HEK293 (cell line): ENCODE data around the gene WNT5B.

Experiments used
- CTCF ChIA-PET: fragments of 350-600 bp; formaldehyde crosslinking; extraction: SDS; loops from one replicate; lab custom pipeline; 2021; ENCODE audit warnings: antibody characterized with exemption; lab: Yijun Ruan, JAX
- POLR2A ChIA-PET: fragments of 300-600 bp; formaldehyde crosslinking; extraction: SDS; loops from one replicate; lab custom pipeline; 2020; ENCODE audit warnings: antibody characterized with exemption, inconsistent platforms; lab: Yijun Ruan, JAX
- H3K27ac ChIP-seq: fragments of 200-500 bp; sonication (Bioruptor generic); 2 replicates; pipeline ENCODE4 v1.5.1; 2014; ENCODE audit warnings: low read depth, low read length, control low read depth, inconsistent platforms; ENCODE audit errors: extremely low read depth
- H3K36me3 ChIP-seq, 2 experiments: fragments of 200-500 bp in 1 of 2; sonication (Bioruptor generic) in 1 of 2; 1 replicate in 1 of 2; 2 replicates in 1 of 2; pipeline ENCODE4 v1.5.1; 2014 to 2017; ENCODE audit warnings: inconsistent platforms in 2 of 2, low read length in 2 of 2; ENCODE audit not compliant: control insufficient read depth in 2 of 2, insufficient read depth in 1 of 2
- H3K4me1 ChIP-seq: fragments of 200-500 bp; sonication (Bioruptor generic); 2 replicates; pipeline ENCODE4 v1.5.1; 2014; ENCODE audit warnings: mild to moderate bottlenecking, low read length, inconsistent platforms; ENCODE audit not compliant: control insufficient read depth, insufficient read depth
- H3K4me3 ChIP-seq: 2 replicates; pipeline ENCODE4 v1.5.1; 2011; ENCODE audit warnings: low read depth, mild to moderate bottlenecking, control low read depth, low read length, moderate library complexity
- H3K9me3 ChIP-seq: fragments of 200-500 bp; sonication (Bioruptor generic); 2 replicates; pipeline ENCODE4 v1.5.1; 2014; ENCODE audit warnings: low read depth, low read length, inconsistent platforms; ENCODE audit not compliant: control insufficient read depth, insufficient read depth
- HOXD13 ChIP-seq: sonication (generic); formaldehyde crosslinking; IDR thresholded peaks from 2 replicates; pipeline ENCODE4 v1.8.0; 2022; ENCODE audit warnings: missing genetic modification reagents, borderline replicate concordance
- PATZ1 ChIP-seq: fragments of 450-650 bp; formaldehyde crosslinking; IDR thresholded peaks from 2 replicates; pipeline ENCODE4 v1.5.1; 2016; ENCODE audit warnings: missing biosample characterization, missing genetic modification characterization
- ZBTB17 ChIP-seq: fragments of 450-650 bp; formaldehyde crosslinking; IDR thresholded peaks from 2 replicates; pipeline ENCODE4 v1.5.1; 2016; ENCODE audit warnings: missing biosample characterization, missing genetic modification characterization
- ZBTB44 ChIP-seq: fragments of 450-650 bp; IDR thresholded peaks from 2 replicates; pipeline ENCODE4 v1.5.1; 2018; ENCODE audit warnings: missing biosample characterization, mild to moderate bottlenecking, missing genetic modification characterization
- ZBTB8A ChIP-seq: fragments of 450-650 bp; formaldehyde crosslinking; IDR thresholded peaks from 2 replicates; pipeline ENCODE4 v1.5.1; 2016; ENCODE audit warnings: missing biosample characterization, missing genetic modification characterization
- ZFP69B ChIP-seq: fragments of 450-650 bp; formaldehyde crosslinking; IDR thresholded peaks from 2 replicates; pipeline ENCODE4 v1.5.1; 2016; ENCODE audit warnings: missing biosample characterization, missing genetic modification characterization
- ZNF10 ChIP-seq: fragments of 450-650 bp; formaldehyde crosslinking; IDR thresholded peaks from 2 replicates; pipeline ENCODE4 v1.5.1; 2017; ENCODE audit warnings: missing biosample characterization, missing genetic modification characterization
- ZNF140 ChIP-seq: fragments of 450-650 bp; formaldehyde crosslinking; IDR thresholded peaks from 2 replicates; pipeline ENCODE4 v1.5.1; 2016; ENCODE audit warnings: missing biosample characterization, missing genetic modification characterization
- ZNF174 ChIP-seq: fragments of 450-650 bp; formaldehyde crosslinking; IDR thresholded peaks from 2 replicates; pipeline ENCODE4 v1.5.0; 2017; ENCODE audit warnings: missing biosample characterization, mild to moderate bottlenecking, missing genetic modification characterization
- ZNF19 ChIP-seq: fragments of 450-650 bp; formaldehyde crosslinking; IDR thresholded peaks from 2 replicates; pipeline ENCODE4; 2016; ENCODE audit warnings: missing biosample characterization, missing genetic modification characterization, low read depth
- ZNF24 ChIP-seq: fragments of 450-650 bp; formaldehyde crosslinking; IDR thresholded peaks from 2 replicates; pipeline ENCODE4 v1.5.1; 2016; ENCODE audit warnings: missing biosample characterization, missing genetic modification characterization
- ZNF266 ChIP-seq: fragments of 450-650 bp; formaldehyde crosslinking; IDR thresholded peaks from 2 replicates; pipeline ENCODE4 v1.5.1; 2016; ENCODE audit warnings: missing biosample characterization, missing genetic modification characterization, low read depth
- ZNF362 ChIP-seq: fragments of 450-650 bp; formaldehyde crosslinking; IDR thresholded peaks from 2 replicates; pipeline ENCODE4 v1.5.1; 2016; ENCODE audit warnings: missing biosample characterization, missing genetic modification characterization
- ZNF423 ChIP-seq: fragments of 450-650 bp; formaldehyde crosslinking; IDR thresholded peaks from 2 replicates; pipeline ENCODE4 v1.5.1; 2016; ENCODE audit warnings: missing biosample characterization, missing genetic modification characterization
- ZNF48 ChIP-seq: fragments of 450-650 bp; formaldehyde crosslinking; IDR thresholded peaks from 2 replicates; pipeline ENCODE4 v1.5.1; 2016; ENCODE audit warnings: missing biosample characterization, missing genetic modification characterization
- ZNF596 ChIP-seq: fragments of 450-650 bp; IDR thresholded peaks from 2 replicates; pipeline ENCODE4 v1.5.0; 2018; ENCODE audit warnings: missing biosample characterization, mild to moderate bottlenecking, missing genetic modification characterization, moderate library complexity
- ZNF658 ChIP-seq: fragments of 450-650 bp; formaldehyde crosslinking; IDR thresholded peaks from 2 replicates; pipeline ENCODE4; 2016; ENCODE audit warnings: missing biosample characterization, missing genetic modification characterization
- ZNF677 ChIP-seq: fragments of 450-650 bp; IDR thresholded peaks from 2 replicates; pipeline ENCODE4 v1.5.0; 2018; ENCODE audit warnings: missing biosample characterization, mild to moderate bottlenecking, missing genetic modification characterization, moderate library complexity
- ZNF692 ChIP-seq: fragments of 450-650 bp; formaldehyde crosslinking; IDR thresholded peaks from 2 replicates; pipeline ENCODE4 v1.5.1; 2016; ENCODE audit warnings: missing biosample characterization, missing genetic modification characterization
- ZNF747 ChIP-seq: fragments of 450-650 bp; formaldehyde crosslinking; IDR thresholded peaks from 2 replicates; pipeline ENCODE4 v1.5.1; 2016; ENCODE audit warnings: missing biosample characterization, missing genetic modification characterization
- TF ChIP-seq, protein P1 (sequence below): fragments of 450-650 bp; formaldehyde crosslinking; conservative IDR thresholded peaks from 2 replicates; pipeline ENCODE4 v1.5.1; 2016; ENCODE audit warnings: low read depth, missing biosample characterization, missing genetic modification characterization

The WNT5B gene

DNA sequence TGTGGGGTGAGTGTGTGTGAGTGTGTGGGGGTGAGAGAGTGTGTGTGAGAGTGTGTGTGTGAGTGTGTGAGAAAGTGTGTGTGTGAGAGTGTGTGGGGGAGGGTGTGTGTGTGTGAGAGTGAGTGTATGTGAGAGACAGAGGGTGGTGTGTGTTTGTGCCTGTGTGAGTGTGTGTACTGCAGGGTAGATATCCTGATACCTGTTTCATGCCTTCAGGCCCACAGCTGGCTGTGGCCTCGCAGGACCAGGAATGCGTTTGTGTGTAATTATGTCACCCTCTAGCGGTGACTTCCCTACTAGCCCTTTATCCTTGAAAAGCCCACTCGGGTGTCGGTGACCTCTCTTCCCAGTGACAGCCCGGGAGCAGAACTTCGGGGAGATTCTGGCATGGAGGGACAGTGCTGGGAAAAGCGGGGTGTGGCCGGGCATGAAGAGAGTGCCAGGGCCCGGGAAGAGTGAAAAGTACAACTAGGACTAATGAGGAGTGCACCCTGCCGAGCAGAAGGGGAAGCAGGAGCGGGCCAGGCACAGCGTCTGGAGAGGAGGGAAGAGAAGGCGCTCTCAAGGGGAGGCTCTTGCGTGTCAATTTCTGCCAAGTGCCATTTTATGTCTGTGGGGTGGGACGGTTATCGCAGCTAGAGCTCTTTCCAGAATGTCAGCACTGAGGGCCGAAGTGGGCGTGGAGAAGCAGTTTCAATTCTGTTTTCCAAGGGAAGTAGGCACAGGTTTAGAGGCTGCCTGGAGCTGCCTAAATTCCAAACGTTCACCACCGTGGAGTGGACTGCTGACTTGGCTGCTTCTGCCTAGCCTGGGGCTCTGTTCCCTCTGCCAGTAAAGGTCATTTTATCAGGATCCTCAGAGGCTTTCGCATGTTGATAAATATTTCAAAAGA is 23.7 kb upstream of the WNT5B start (continued):
- TF ChIP-seq ZNF596 (tag by site-specific recombination) (no peak), ZBTB8A (peak; percentile 78)

DNA sequence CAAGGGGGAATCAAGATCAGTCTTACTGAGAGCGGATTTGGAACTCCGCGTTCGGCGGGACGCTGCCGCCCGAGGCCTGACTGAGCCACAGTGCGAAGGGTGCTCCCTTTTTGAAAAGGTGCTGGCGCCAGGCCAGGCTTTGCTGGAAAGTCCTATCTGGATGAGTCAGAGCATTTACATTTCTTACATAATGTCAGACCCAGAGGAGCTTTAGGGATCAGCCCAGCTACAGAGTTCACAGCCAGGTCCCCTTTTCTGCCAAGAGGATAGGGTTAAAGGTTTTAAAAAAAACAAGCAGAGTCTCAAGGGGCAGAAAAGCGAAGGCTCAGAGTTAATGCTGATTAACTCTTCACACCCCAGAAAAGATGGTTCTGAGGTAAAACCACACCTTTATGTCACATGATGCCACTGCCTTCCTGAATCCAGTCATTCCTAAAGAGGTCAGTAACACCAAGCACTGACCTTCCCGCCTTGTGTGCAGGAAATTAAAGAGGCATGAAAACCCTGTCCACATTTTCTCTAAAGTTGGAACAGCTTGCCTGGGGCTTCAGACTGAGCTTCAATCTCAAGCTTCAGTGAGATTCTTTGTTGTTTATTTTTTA is 22.9 kb upstream of the WNT5B start:
- H3K4me3 ChIP-seq, result peak overlapping the region; percentile 47
- H3K4me1 ChIP-seq, result peaks cover 6% of the 10 kb centered on the region; the same call in 1 of the 2 replicates
- ChIA-PET POLR2A (interaction anchor here (0.6 to 2.5 kb wide), 6 partner anchors 10 to 889 kb away, joined by 3 to 22 read pairs (median 4); no protein-coding TSS in a partner anchor), CTCF (interaction anchor here (0.6 to 2.5 kb wide), 11 partner anchors 9 to 488 kb away, joined by 3 to 12 read pairs (median 4); no protein-coding TSS in a partner anchor)
- peak overlapping the region; percentile 78 for H3K27ac ChIP-seq
- H3K9me3 ChIP-seq, result no peaks in the 10 kb centered on the region
- no peaks in the 10 kb centered on the region for H3K36me3 ChIP-seq
- no peak for TF ChIP-seq ZBTB8A
- TF ChIP-seq ZNF140, result no peak
- TF ChIP-seq HOXD13, result no peak
- TF ChIP-seq PATZ1 (tag by site-specific recombination), result no peak
- no peak for TF ChIP-seq ZNF423 (tag by site-specific recombination)
- TF ChIP-seq ZNF692 (tag by site-specific recombination), result peak; percentile 48; the same call in 1 of the 2 replicates
- TF ChIP-seq ZNF19 (tag by site-specific recombination), result no peak
- TF ChIP-seq ZNF658 (tag by site-specific recombination), result no peak
- peak; percentile 13; the same call in 1 of the 2 replicates for TF ChIP-seq ZBTB17
- TF ChIP-seq, protein P1, sequence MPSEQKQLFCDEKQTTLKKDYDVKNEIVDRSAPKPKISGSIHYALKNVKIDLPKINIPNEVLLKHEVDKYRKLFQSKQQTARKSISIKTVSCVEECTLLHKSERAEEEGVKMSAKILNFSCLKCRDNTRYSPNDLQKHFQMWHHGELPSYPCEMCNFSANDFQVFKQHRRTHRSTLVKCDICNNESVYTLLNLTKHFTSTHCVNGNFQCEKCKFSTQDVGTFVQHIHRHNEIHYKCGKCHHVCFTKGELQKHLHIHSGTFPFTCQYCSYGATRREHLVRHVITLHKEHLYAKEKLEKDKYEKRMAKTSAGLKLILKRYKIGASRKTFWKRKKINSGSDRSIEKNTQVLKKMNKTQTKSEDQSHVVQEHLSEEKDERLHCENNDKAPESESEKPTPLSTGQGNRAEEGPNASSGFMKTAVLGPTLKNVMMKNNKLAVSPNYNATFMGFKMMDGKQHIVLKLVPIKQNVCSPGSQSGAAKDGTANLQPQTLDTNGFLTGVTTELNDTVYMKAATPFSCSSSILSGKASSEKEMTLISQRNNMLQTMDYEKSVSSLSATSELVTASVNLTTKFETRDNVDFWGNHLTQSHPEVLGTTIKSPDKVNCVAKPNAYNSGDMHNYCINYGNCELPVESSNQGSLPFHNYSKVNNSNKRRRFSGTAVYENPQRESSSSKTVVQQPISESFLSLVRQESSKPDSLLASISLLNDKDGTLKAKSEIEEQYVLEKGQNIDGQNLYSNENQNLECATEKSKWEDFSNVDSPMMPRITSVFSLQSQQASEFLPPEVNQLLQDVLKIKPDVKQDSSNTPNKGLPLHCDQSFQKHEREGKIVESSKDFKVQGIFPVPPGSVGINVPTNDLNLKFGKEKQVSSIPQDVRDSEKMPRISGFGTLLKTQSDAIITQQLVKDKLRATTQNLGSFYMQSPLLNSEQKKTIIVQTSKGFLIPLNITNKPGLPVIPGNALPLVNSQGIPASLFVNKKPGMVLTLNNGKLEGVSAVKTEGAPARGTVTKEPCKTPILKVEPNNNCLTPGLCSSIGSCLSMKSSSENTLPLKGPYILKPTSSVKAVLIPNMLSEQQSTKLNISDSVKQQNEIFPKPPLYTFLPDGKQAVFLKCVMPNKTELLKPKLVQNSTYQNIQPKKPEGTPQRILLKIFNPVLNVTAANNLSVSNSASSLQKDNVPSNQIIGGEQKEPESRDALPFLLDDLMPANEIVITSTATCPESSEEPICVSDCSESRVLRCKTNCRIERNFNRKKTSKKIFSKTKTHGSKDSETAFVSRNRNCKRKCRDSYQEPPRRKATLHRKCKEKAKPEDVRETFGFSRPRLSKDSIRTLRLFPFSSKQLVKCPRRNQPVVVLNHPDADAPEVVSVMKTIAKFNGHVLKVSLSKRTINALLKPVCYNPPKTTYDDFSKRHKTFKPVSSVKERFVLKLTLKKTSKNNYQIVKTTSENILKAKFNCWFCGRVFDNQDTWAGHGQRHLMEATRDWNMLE (tag by site-specific recombination), result no peak
- TF ChIP-seq ZNF266, result no peak
- no peak for TF ChIP-seq ZNF174
- TF ChIP-seq ZBTB44 (tag by site-specific recombination), result peak; percentile 68; the same call in 1 of the 2 replicates
- TF ChIP-seq ZNF10 (tag by site-specific recombination), result no peak
- no peak for TF ChIP-seq ZNF747
- TF ChIP-seq ZNF24 (tag by site-specific recombination), result 0 out of 2 replicates have a peak, but pooled peaks have one; percentile 62
- TF ChIP-seq ZNF677 (tag by site-specific recombination), result no peak
- peak; percentile 37; the same call in 1 of the 2 replicates for TF ChIP-seq ZFP69B
- peak; percentile 14; the same call in 1 of the 2 replicates for TF ChIP-seq ZNF362 (tag by site-specific recombination)
- no peak for TF ChIP-seq ZNF48
